ENCODE measurements around the gene CDH4.
A peak's percentile ranks its signal among the peaks of the same experiment; 100 is the strongest.

CDH4 gene

GRCh38 chr20:61883857-61884393, 631.9 kb downstream of the CDH4 start:
- no peak for DNase-seq (ENCODE audit: low spot score)

GRCh38 chr20:61884571-61885389, 632.7 kb downstream of the CDH4 start:
- no peak for DNase-seq (ENCODE audit: low spot score)

GRCh38 chr20:61885759-61886715, 634.0 kb downstream of the CDH4 start:
- no peak for DNase-seq (ENCODE audit: low spot score)

GRCh38 chr20:61886721-61887595, 634.9 kb downstream of the CDH4 start:
- peak; percentile 21 for DNase-seq (ENCODE audit: low spot score)

- DNase-seq (ENCODE audit: low spot score) = no peak
These were observed 635.6 kb downstream of the CDH4 start for GRCh38 chr20:61887596-61888093.

GRCh38 chr20:61888101-61888865, 636.2 kb downstream of the CDH4 start:
- no peak for DNase-seq (ENCODE audit: low spot score)

GRCh38 chr20:61889659-61890058, 637.6 kb downstream of the CDH4 start:
- no peak for DNase-seq (ENCODE audit: low spot score)

GRCh38 chr20:61890210-61890609, 638.1 kb downstream of the CDH4 start:
- DNase-seq (ENCODE audit: low spot score) = no peak

- DNase-seq (ENCODE audit: low spot score) = no peak
These were observed 639.4 kb downstream of the CDH4 start for GRCh38 chr20:61891476-61891875.

- no peak for DNase-seq (ENCODE audit: low spot score)
These were observed 640.0 kb downstream of the CDH4 start for GRCh38 chr20:61891916-61892649.

GRCh38 chr20:61895016-61895415, 643.0 kb downstream of the CDH4 start:
- no peak for DNase-seq (ENCODE audit: low spot score)

- DNase-seq (ENCODE audit: low spot score) = no peak
These were observed 643.6 kb downstream of the CDH4 start for GRCh38 chr20:61895686-61896057.

- DNase-seq (ENCODE audit: low spot score) = peak; percentile 36
These were observed 644.2 kb downstream of the CDH4 start for GRCh38 chr20:61896058-61896961.

- no peak for DNase-seq (ENCODE audit: low spot score)
These were observed 645.6 kb downstream of the CDH4 start for GRCh38 chr20:61897401-61898295.

GRCh38 chr20:61898405-61898804, 646.3 kb downstream of the CDH4 start:
- DNase-seq (ENCODE audit: low spot score) = no peak

GRCh38 chr20:61900011-61900944, 648.2 kb downstream of the CDH4 start:
- no peak for DNase-seq (ENCODE audit: low spot score)

GRCh38 chr20:61900945-61901293, 648.9 kb downstream of the CDH4 start:
- DNase-seq (ENCODE audit: low spot score) = no peak
